SKM-1 treated with dmso at 0.1 percent for 144 hours (cell line): ENCODE results near the gene PRTFDC1.
A peak's percentile ranks its signal among the peaks of the same experiment; 100 is the strongest.

Experiments
- DNase-seq: peaks from one replicate; lab custom pipeline; 2025; ENCODE audit not compliant: unreplicated experiment; lab: John Stamatoyannopoulos, UW

PRTFDC1 gene

DNA sequence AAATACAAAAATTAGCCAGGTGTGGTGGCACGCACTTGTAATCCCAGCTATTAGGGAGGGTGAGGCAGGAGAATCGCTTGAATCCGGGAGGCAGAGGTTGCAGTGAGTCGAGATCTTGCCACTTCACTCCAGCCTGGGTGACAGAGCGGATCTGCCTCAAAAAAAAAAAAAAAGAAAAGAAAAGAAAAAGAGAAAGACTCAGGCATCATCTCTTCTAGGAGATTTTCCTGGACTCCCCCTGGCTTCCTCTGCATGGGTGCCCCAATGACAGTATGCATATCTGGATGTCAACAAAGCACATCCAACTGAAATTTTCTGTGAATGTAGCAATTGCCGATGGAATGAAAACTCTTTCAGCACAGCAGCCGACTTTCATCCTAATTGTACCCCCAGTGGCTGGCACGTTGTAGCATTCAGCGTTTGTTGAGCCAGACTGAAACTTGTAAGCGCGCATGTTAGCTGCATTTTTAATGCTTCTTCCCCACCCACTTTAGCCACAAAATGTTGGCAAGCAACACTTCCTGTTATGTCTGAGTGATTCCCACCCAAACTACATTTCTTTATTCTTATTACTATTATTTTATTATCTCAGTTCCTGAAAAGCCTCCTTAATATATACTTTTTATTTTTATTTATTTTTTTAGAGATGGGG, 70.2 kb downstream of the PRTFDC1 start:
- DNase-seq, result no peak

DNA sequence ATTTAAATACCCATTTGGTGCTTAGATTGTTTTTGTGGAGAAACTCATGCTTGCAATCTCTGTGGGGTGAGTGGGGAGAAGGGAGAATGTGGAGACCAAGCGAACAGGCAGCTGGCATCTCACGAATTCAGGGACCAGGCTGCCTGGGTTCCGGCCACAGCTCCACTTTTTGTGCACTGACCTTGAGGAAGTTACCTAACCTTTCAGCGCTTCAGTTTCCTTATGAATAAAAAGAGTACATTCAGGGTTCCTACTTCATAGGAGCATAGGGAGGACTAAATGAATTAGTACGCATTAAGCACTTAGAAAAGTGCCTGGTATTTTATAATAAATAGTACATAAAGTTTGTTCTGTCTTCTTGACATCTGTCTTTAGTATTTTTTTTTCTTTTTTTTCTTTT, 72.5 kb downstream of the PRTFDC1 start:
- no peak for DNase-seq

DNA sequence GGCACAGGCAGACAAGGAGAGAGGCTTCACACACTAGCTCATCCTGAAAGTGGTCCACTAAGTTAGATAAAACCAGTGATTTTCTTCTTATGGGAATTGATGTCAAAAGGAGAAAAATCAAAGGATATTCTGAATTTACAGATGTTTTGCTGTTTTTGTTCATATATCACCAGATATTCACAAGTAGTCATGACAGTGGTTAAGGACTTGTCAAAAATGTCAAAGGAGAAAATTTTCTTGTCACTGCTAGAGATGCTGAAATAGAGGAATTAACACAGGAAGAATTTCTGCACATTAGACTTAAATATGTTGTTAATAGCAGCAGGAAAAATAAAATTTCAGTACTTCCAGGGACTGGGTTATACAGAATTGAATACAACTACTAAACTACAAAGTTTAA, 78.3 kb downstream of the PRTFDC1 start:
- no peak for DNase-seq

- peak; percentile 29 for DNase-seq
Measured at GRCh38 chr10:24873281-24873683, 79.1 kb downstream of the PRTFDC1 start.

- no peak for DNase-seq
Measured at GRCh38 chr10:24872790-24873182, 79.6 kb downstream of the PRTFDC1 start.

DNA sequence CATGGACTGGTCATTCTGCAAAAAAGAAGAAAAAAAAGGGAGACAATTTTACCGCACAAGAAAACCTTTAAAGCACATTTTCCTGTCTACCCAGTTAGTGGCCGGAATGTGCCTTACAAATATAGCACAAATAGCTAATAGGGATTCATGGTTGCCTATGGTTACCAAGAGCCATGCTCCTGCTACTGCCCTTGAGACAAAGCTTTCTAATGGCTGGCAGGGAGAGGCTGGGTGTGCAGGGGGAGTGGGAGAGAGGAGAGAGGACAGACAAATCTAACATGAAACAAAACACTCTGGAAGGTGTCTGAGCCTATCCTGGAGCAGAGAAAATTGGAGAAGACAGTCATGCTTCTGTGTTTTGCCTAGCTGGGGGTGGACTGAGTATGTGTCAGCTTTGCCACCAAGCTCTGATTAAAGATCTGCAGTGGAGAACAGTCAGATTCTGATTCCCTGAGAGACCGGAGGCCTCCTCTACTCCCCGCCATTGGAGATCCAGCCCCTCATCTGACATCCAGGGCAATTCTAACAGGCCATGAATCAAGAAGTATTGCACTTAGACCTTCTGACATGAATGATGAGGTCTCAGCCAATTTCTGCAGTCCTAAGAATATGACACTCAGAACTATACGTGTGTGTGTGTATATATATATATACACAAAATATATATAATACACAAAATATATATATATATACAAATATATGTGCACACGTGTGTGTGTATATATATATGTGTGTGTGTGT, 80.2 kb downstream of the PRTFDC1 start:
- no peak for DNase-seq

DNA sequence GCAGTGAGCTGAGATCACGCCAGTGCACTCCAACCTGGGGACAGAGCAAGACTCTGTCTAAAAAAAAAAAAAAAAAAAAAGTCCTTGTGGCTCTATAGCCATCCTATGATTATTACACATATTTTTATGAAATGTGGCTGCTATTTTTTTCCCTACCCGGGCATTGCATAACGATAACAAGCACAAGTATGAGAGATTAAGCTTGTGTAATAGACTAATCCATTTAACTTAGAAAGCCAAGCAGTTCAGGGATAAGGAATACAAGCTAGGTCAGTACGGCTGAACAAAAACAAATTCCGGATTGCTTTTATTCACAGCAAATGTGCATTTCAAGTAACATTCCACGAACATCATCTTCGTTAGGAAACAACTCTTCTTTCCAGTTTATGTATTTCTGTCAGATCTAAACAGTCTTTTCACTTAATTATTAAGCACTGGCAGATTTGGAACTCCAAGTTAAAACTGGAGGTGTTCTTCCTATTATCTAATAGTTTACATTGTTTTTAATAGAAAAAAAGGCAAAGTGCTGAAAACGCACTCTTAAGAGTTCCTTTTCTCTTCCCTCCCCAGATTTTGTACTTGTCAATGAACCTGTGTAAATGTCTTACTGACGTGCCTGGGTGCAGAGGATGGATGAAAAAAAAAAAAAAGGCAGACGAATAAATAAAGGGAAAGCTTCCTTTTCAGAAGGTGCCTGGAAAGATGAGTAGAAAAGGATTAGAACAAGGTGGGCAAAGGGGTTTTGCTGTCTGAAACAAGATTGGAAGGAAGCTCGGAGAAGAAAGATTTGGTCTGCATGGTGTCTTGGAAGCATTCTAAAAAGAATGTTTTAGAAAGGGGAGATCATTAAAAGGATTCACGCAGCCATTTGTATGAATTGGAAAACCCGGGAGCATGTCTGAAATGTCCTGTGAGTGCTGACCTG, 81.1 kb downstream of the PRTFDC1 start:
- no peak for DNase-seq

DNA sequence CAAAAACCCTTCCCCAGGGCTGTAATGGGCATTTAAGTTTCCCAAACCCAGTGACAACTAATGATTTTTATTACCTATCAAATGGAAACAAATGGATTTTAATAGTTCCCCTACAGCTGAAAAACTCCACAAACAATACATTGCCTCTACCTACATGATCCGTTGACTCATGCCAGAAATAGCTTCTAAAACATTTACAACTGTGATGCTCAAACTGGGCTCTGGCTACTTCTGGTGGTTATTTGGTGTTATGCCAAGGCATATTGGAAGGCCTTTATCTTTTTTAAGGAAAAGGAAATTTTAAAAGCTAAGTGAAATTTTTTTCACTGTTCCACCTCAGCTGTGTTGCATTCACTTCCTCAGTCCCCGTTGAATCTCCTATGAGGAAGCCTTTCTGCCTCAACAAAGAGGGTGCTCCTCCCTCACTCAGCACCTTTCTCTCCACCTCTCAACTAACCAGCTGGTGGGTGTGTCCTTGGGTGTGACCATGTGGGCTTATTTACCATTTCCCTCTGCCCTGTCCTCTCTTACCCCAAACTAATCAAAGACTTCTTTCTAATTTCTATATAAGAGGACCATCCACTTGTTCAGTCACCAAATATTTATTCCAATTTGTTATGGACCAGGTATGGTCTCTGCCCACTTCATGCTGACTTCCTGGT, 82.9 kb downstream of the PRTFDC1 start:
- no peak for DNase-seq

GRCh38 chr10:24866604-24867583, 85.5 kb downstream of the PRTFDC1 start:
- no peak for DNase-seq

DNA sequence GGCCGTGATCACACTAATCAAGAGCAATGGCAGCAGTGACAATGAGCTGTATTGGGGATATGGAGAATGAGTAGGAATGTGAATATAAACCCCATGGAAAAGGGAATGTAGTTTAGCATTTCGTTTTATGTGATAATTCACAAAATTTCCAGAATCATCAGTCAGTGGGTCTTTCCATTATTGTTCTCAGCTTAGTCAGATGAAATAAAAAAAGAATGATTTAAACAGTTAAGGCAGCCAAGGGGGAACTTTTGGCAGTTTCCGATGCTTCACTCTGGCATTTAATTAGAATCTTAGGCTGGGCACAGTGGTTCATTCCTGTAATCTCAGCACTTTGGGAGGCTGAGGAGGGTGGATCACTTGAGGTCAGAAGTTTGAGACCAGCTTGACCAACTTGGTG, 86.6 kb downstream of the PRTFDC1 start:
- DNase-seq, result no peak

DNA sequence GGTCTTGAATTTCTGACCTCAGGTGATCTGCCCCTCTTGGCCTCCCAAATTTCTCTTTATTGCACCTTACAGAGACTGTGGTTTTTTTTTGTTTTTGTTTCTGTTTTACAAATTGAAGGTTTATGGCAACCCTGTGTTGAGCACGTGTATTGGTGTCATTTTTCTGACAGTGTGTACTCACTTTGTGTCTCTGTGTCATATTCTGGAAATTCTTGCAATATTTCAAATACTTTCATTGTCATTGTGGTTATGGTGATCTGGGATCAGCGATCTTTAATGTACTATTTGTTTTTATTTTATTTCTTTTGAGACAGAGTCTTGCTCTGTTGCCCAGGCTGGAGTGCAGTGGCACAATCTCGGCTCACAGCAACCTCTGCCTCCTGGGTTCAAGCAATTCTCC, 89.8 kb downstream of the PRTFDC1 start:
- DNase-seq, result no peak

DNA sequence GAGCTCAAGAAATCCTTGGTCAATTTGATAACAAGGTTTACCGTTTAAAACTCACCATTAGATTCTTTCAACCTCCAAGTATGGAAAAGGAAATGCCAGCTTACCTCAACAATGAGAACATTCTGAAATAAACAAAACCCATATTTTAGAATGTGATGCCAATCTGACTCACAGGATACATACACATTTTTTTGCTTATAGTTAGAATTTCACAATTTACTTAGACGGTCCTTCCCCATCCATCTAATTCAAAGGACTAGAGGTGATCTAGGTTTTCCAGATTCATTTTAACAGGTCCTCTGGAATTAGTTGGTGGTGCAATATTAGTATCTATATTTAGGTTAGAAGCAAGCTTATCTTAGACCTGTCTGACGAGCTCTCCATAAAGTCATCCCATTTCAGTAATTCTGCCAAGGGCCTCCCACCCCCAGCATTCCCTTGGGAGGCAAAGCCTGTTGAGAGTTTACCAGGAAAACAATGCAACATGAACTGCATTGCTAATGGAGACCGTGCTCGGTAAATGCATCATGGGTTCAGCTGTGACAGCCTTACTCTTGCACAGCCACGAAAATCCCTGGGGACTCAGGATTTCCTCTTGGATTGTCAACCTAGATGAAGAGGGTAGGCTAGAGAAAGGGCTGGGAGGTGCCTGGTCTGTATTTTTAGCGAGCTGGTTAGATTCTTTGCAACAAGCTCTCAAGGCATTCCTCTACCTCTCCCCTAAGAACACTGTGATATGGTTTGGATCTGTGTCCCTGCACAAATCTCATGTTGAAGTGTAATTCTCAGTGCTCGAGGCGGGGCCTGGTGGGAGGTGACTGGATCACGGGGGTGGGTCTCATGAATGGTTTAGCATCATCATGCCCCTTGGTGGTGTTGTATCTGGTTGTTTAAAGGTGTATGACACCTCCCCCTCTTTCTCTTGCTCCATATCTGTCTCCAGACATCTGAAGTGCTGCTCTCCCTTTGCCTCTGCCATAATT, 93.8 kb downstream of the PRTFDC1 start:
- DNase-seq, result no peak

DNA sequence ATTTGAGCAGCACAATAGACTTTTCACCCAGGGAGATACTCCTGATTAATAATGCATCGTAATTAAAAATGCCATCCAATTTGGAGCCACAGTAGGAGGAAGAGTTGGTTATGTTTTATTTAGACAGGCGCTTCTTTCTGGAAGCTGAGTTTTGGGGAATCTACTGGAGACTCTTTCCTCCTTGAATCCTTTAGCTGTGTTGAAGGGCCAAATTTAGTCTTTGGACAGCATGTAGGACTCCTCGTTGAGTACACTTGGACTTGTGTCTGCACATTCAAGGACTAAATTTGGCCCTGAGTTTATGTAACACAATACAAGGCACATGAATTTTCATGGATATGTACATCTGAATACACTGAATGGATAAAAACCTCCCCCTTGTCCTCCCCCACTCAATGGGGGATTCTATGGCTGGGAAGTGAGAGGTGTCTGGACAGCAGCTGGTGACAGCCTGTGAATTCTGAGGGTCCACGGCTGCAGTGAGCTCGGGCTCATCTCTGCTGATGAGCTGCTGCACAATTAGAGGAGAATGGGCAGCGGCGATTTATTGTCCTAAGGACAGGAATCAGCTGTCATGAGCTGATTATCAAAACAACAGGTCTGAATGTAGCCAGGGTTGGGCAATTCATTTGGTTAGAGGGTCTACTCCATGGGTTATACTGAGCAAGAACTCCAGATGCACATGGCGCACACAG, 95.2 kb downstream of the PRTFDC1 start:
- no peak for DNase-seq

GRCh38 chr10:24854256-24854655, 98.2 kb downstream of the PRTFDC1 start:
- no peak for DNase-seq

DNA sequence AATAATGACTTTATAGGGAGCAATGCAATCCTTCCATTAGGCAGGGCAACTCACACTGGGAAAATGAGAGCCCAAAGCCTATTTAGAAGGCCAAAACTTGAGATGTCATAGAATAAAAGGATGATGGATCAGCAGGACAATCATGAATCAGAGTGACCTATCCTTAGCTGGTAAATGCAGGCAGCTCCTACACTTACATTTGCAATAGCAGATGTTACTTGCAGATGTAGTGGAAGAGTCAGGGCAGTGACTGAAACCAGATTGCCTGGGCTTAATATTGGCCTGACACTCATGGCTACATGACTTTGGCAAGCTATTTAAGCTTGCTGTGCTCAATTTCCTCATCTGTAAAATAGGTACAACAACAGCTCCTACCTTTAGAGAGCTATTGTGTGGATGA, 98.7 kb downstream of the PRTFDC1 start:
- no peak for DNase-seq

DNA sequence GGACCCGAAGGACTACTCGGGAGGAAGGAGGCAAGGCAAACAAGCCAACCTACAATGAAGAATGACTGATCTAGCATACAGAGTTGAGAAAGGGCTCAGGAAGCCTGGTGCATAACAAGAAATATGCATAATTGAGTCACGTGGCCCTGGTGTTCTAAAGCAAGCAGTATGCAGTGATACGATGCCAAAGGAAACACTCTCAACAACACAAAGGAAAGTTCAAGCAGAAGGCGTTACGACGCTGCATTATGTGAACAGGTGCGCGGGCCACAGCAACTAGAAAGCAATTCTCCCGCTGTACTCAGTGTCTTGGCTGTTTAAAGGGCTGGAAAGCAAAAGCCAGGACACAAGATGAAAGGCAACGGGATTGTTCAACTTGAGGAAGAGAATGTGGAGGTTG, 100.8 kb downstream of the PRTFDC1 start:
- no peak for DNase-seq

- no peak for DNase-seq
Measured at GRCh38 chr10:24850727-24851296, 101.6 kb downstream of the PRTFDC1 start.
